ENCODE results near the gene DUSP9.
"Not testable (repeated sequence)": the region's sequence is repeated elsewhere in the genome, so short reads cannot be mapped to it uniquely, and the experiment has no call there.

The DUSP9 gene

GRCh38 chrX:153672531-153673427, 25.8 kb downstream of the DUSP9 start:
- no peak for DNase-seq (ENCODE audit: low spot score)

GRCh38 chrX:153673428-153674218, 26.6 kb downstream of the DUSP9 start, which contains the start of gene PNCK:
PNCK (minus strand) TSS chrX:153673813; CDS start chrX:153673076, 737 bp downstream.
- no peak for DNase-seq (ENCODE audit: low spot score)

GRCh38 chrX:153674219-153674851, 27.3 kb downstream of the DUSP9 start:
- no peak for DNase-seq (ENCODE audit: low spot score)

GRCh38 chrX:153681175-153681574, 34.2 kb downstream of the DUSP9 start:
- DNase-seq (ENCODE audit: low spot score) = no peak

GRCh38 chrX:153683486-153683885, 36.5 kb downstream of the DUSP9 start:
- DNase-seq (ENCODE audit: low spot score) = not testable (repeated sequence)

- no peak for DNase-seq (ENCODE audit: low spot score)
Observed at GRCh38 chrX:153684467-153685155, 37.6 kb downstream of the DUSP9 start.

GRCh38 chrX:153685156-153685536, 38.1 kb downstream of the DUSP9 start:
- DNase-seq (ENCODE audit: low spot score) = no peak

GRCh38 chrX:153685751-153686696, 39.0 kb downstream of the DUSP9 start:
- DNase-seq (ENCODE audit: low spot score) = no peak

- DNase-seq (ENCODE audit: low spot score) = no peak
Observed at GRCh38 chrX:153686711-153687110, 39.7 kb downstream of the DUSP9 start.

- DNase-seq (ENCODE audit: low spot score) = peak; percentile 62
Observed at GRCh38 chrX:153687121-153688039, 40.4 kb downstream of the DUSP9 start, which contains the start of gene SLC6A8. SLC6A8 (plus strand) TSS chrX:153687926; CDS start chrX:153688575, 649 bp downstream.

GRCh38 chrX:153688071-153688470, 41.1 kb downstream of the DUSP9 start:
- DNase-seq (ENCODE audit: low spot score) = no peak

GRCh38 chrX:153688506-153688905, 41.5 kb downstream of the DUSP9 start:
- no peak for DNase-seq (ENCODE audit: low spot score)

- DNase-seq (ENCODE audit: low spot score) = peak; percentile 36
Observed at GRCh38 chrX:153688911-153689590, 42.0 kb downstream of the DUSP9 start.

GRCh38 chrX:153689654-153690465, 42.9 kb downstream of the DUSP9 start:
- peak; percentile 26 for DNase-seq (ENCODE audit: low spot score)

GRCh38 chrX:153690466-153690865, 43.5 kb downstream of the DUSP9 start:
- no peak for DNase-seq (ENCODE audit: low spot score)

- DNase-seq (ENCODE audit: low spot score) = not testable (repeated sequence)
Observed at GRCh38 chrX:153691032-153691827, 44.2 kb downstream of the DUSP9 start.

GRCh38 chrX:153692003-153692402, 45.0 kb downstream of the DUSP9 start:
- DNase-seq (ENCODE audit: low spot score) = no peak
